ENCODE data around the gene CTIF. TPM values are rescaled to one million over a fixed set of nuclear protein-coding genes. Genes with fewer than 3 reads are reported as not detected.

CTIF gene
- total RNA-seq, 1 experiment from 2014 or later: 13.6 TPM

GRCh38 chr18:48904847-48905394 lies 366.1 kb downstream of the CTIF start:
- Histone ChIP-seq H3K27me3 (no peaks in the 10 kb centered on the region), H3K4me3 (no peak overlapping the region), H3K4me1 (peaks cover 24% of the 10 kb centered on the region), H3K9me3 (replicated peaks) (no peaks in the 10 kb centered on the region), H3K36me3 (no peaks in the 10 kb centered on the region), H3K27ac (no peak overlapping the region)
- no peak for DNase-seq

- Histone ChIP-seq H3K36me3 (no peaks in the 10 kb centered on the region), H3K9me3 (replicated peaks) (no peaks in the 10 kb centered on the region), H3K4me3 (no peak overlapping the region), H3K27me3 (no peaks in the 10 kb centered on the region), H3K4me1 (peaks cover 24% of the 10 kb centered on the region), H3K27ac (no peak overlapping the region)
- DNase-seq: no peak
Observed at GRCh38 chr18:48905513-48905912, 366.7 kb downstream of the CTIF start.

GRCh38 chr18:48908916-48909315 lies 370.1 kb downstream of the CTIF start:
- no peaks in the 10 kb centered on the region for H3K9me3 ChIP-seq (replicated peaks)
- no peak overlapping the region for H3K4me3 ChIP-seq
- no peak for DNase-seq
- peaks cover 11% of the 10 kb centered on the region; the same call in 1 of the 2 replicates for H3K4me1 ChIP-seq
- no peaks in the 10 kb centered on the region for H3K36me3 ChIP-seq
- H3K27ac ChIP-seq: no peak overlapping the region
- no peaks in the 10 kb centered on the region for H3K27me3 ChIP-seq

GRCh38 chr18:48909721-48910120 lies 370.9 kb downstream of the CTIF start:
- no peak for DNase-seq
- no peak overlapping the region for H3K4me3 ChIP-seq
- H3K27me3 ChIP-seq: no peaks in the 10 kb centered on the region
- peaks cover 11% of the 10 kb centered on the region; the same call in 1 of the 2 replicates for H3K4me1 ChIP-seq
- H3K36me3 ChIP-seq: no peaks in the 10 kb centered on the region
- H3K9me3 ChIP-seq (replicated peaks): no peaks in the 10 kb centered on the region
- H3K27ac ChIP-seq: no peak overlapping the region

- no peak for DNase-seq
- Histone ChIP-seq H3K9me3 (replicated peaks) (no peaks in the 10 kb centered on the region), H3K4me1 (peaks cover 8% of the 10 kb centered on the region; the same call in 1 of the 2 replicates), H3K27me3 (no peaks in the 10 kb centered on the region), H3K27ac (no peak overlapping the region), H3K36me3 (no peaks in the 10 kb centered on the region), H3K4me3 (no peak overlapping the region)
Observed at GRCh38 chr18:48910972-48911545, 372.2 kb downstream of the CTIF start.

Other genes with a start within 250 kb of the CTIF start
- gene ZBTB7C, start 129.6 kb upstream of the CTIF start, total RNA-seq (2014; rRNA removed; shearing (Covaris generic)): 0.03 TPM in 1 of 2 replicates, not detected in the other

All from SJCRH30 (cell line).